Lung (tissue), 12 donors: Measurements from ENCODE around the gene RAD50. TPM values are rescaled to one million over a fixed set of nuclear protein-coding genes. Genes with fewer than 3 reads are reported as not detected.

Source experiments
- ATAC-seq: fragments of 200-7000 bp; cut with Tn5 transposase; one replicate; pipeline ENCODE4 v1.9.1; 2020; ENCODE audit warnings: moderate number of reproducible peaks; ENCODE audit not compliant: insufficient read depth, low FRiP score
- DNase-seq, 3 donors: peaks; one replicate each; pipeline ENCODE4 v3.0.0-alpha.2; 2013 to 2017
- H3K27ac ChIP-seq, 2 donors: one replicate each; pipeline ENCODE4 v1.5.1; 2013; ENCODE audit warnings: mild to moderate bottlenecking in 2 of 2, moderate library complexity in 2 of 2, control low read depth in 1 of 2, inconsistent platforms in 1 of 2, low read depth in 1 of 2, low read length in 1 of 2
- H3K27me3 ChIP-seq, 3 donors: one replicate each; pipeline ENCODE4 v1.5.1; 2013; ENCODE audit warnings: low read length in 2 of 3; ENCODE audit not compliant: control insufficient read depth in 3 of 3, insufficient read depth in 3 of 3
- H3K36me3 ChIP-seq, 4 donors: one replicate each; pipeline ENCODE4 v1.5.1; 2013; ENCODE audit warnings: low read length in 4 of 4, mild to moderate bottlenecking in 1 of 4, moderate library complexity in 1 of 4; ENCODE audit not compliant: control insufficient read depth in 4 of 4, insufficient read depth in 4 of 4
- H3K4me1 ChIP-seq, 5 donors: one replicate each; pipeline ENCODE4 v1.5.1; 2013; ENCODE audit warnings: low read length in 5 of 5, mild to moderate bottlenecking in 2 of 5, moderate library complexity in 1 of 5; ENCODE audit not compliant: control insufficient read depth in 5 of 5, insufficient read depth in 5 of 5
- H3K4me3 ChIP-seq: one replicate; pipeline ENCODE4 v1.5.1; 2013; ENCODE audit warnings: mild to moderate bottlenecking, control low read depth, moderate library complexity
- H3K9ac ChIP-seq, 2 donors: one replicate each; pipeline ENCODE4 v1.5.1; 2013; ENCODE audit warnings: low read length in 2 of 2, control low read depth in 1 of 2; ENCODE audit not compliant: insufficient read depth in 1 of 2
- H3K9me3 ChIP-seq, 4 donors: one replicate each; pipeline ENCODE4 v1.5.1; 2013; ENCODE audit warnings: low read length in 3 of 4, mild to moderate bottlenecking in 1 of 4, moderate library complexity in 1 of 4; ENCODE audit not compliant: control insufficient read depth in 4 of 4, insufficient read depth in 3 of 4
- CTCF ChIP-seq: IDR thresholded peaks from 2 replicates; pipeline ENCODE4 v1.5.1; 2012; ENCODE audit warnings: mild to moderate bottlenecking; ENCODE audit errors: control extremely low read depth, extremely low read depth
- WGBS, 2 donors: extraction: QIAGEN DNeasy Blood & Tissue Kit; methylation state at CpG; one replicate each; pipeline ENCODE4 v1.1.7; 2013; 5-methylcytosine and 5-hydroxymethylcytosine counted together
- polyA plus RNA-seq, 2 donors: library from polyadenylated mRNA; stranded (reverse); fragments of 200-250 nt; gene quantifications; one replicate each; pipeline ENCODE4 v1.2.1, GENCODE V29; 2013
- total RNA-seq, 2 donors: library from RNA; depleted of rRNA in 1 of 2; stranded (reverse); fragments of >200 nt in 1 of 2; gene quantifications; one replicate each; pipeline ENCODE4 v1.2.1, GENCODE V29; 2014 to 2021
- donor health status: control.
- donor health status: control.
- donor health status: Bipolar disorder and iron deficiency.
- donor health status: healthy.
- donor health status: DM: yes; HTN: yes; CAD: no.

The RAD50 gene
- total and polyA plus RNA-seq, 4 donors: 8.2 to 46.7 (median 18.8) TPM

GRCh38 chr5:132665574-132666080 is 108.8 kb downstream of the RAD50 start:
- Histone ChIP-seq H3K27me3 (no peaks in the 10 kb centered on the region), H3K9me3 (no peaks in the 10 kb centered on the region), H3K36me3 (no peaks in the 10 kb centered on the region), H3K27ac (no peak overlapping the region), H3K4me1 (peaks cover 0 to 13% (median 0%) of the 10 kb centered on the region in 5 donors), H3K9ac (no peak overlapping the region), H3K4me3 (no peak overlapping the region)
- no peak for TF ChIP-seq CTCF
- DNase-seq: no peak
- no peak for ATAC-seq
- WGBS, 2 donors: 89 to 91% methylated on average over 21 of the region's 21 CpGs

- no peaks in the 10 kb centered on the region for H3K9me3 ChIP-seq
- H3K27me3 ChIP-seq: no peaks in the 10 kb centered on the region
- H3K27ac ChIP-seq: no peak overlapping the region
- H3K9ac ChIP-seq: no peak overlapping the region
- no peaks in the 10 kb centered on the region for H3K36me3 ChIP-seq
- TF ChIP-seq CTCF: no peak
- WGBS, 2 donors: 87 to 93% methylated on average over 16 of the region's 16 CpGs
- H3K4me3 ChIP-seq: no peak overlapping the region
- DNase-seq: no peak
- ATAC-seq: no peak
- peaks cover 0 to 13% (median 0%) of the 10 kb centered on the region in 5 donors for H3K4me1 ChIP-seq
These were observed 109.7 kb downstream of the RAD50 start for GRCh38 chr5:132666310-132667123.

- Histone ChIP-seq H3K4me3 (no peak overlapping the region), H3K4me1 (peaks cover 0 to 13% (median 0%) of the 10 kb centered on the region in 5 donors)
These were observed 110.5 kb downstream of the RAD50 start for GRCh38 chr5:132667309-132667708.

More at GRCh38 chr5:132667309-132667708, 110.5 kb downstream of the RAD50 start:
- no peak overlapping the region for H3K27ac ChIP-seq
- no peak overlapping the region for H3K9ac ChIP-seq
- DNase-seq (no peak), ATAC-seq (no peak)
- 89 to 94% methylated on average over 10 of the region's 10 CpGs for WGBS, 2 donors
- TF ChIP-seq CTCF: no peak
- no peaks in the 10 kb centered on the region for H3K27me3 ChIP-seq
- no peaks in the 10 kb centered on the region for H3K36me3 ChIP-seq
- no peaks in the 10 kb centered on the region for H3K9me3 ChIP-seq
